GM18858 (cell line): ENCODE measurements around the gene SH3GLB2.
A peak's percentile ranks its signal among the peaks of the same experiment; 100 is the strongest.

ENCODE experiments used
- ATAC-seq: cut with Tn5 transposase; IDR thresholded peaks from one replicate; pipeline ENCODE4 v1.9.1; 2021; ENCODE audit not compliant: unreplicated experiment

Gene SH3GLB2

GRCh38 chr9:129028192-129028966 is at the start of gene SH3GLB2:
Gene SH3GLB2, minus strand, starts transcription at chr9:129028331. Its CDS starts 177 bp downstream, at chr9:129028154.
- ATAC-seq: peak; percentile 56

- ATAC-seq: no peak
These were observed 49.1 kb upstream of the SH3GLB2 start for GRCh38 chr9:129077236-129077635.

DNA sequence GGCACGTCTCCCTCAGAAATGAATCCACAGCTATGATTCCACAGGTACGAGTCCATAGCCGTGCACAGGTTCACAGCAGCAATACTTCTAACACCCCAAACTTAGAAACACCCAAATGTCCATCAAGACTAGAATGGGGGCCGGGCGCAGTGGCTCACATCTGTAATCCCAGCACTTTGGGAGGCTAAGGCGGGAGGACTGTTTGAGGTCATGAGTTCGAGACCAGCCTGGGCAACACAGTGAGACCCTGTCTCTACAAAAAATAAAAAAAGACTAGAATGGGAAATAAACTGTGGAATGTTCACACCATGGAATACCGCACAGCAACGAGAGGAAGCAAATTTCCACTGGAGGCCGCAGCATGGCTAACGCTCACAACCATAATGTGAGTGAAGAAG is 48.5 kb upstream of the SH3GLB2 start:
- ATAC-seq: no peak

DNA sequence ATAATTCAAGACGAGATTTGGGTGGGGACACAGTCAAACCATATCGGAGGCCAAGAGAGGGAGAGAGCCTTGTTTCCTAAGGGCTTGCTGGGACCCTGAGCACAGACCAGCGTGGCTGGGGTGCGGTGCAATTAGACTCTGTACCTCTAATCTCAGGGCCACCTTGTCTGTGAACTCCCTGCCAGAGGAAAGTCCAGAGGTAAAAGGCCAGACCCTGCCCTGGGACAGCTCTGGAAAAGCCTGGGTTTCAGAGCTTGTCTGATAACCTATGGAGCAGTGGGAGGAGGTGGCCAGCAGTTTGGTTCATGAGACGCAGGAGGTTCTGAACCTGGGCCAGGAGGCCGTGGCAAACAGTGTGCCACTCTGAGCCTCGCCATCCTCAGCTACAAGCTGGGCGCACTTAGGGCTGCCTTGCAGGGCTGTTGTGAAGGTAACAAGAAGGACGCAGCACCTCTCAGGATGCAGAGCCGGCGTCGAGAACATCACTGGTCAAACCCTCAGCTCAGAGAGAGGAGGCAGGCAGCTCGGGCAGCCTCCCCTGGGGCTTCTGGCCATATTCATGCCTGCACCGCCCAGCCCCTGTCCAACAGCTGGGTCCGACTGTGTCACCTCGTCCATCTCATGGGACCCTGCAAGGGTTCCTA is 48.0 kb upstream of the SH3GLB2 start:
- no peak for ATAC-seq

GRCh38 chr9:129074106-129074505 is 46.0 kb upstream of the SH3GLB2 start:
- ATAC-seq: no peak

DNA sequence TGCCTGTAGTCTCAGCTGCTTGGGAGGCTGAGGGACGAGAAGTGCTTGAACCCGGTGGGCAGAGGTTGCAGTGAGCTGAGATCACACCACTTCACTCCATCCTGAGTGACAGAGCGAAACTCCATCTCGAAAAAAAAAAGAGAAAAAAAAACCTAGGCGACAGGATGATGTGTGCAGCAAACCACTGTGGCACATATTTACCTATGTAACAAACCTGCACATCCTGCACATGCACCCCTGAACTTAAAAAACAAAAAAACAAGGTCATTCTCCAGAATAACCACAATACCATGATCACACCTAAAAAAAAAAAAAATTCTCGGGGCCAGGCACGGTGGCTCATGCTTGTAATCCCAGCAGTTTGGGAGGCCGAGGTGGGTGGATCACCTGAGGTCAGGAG is 45.3 kb upstream of the SH3GLB2 start:
- no peak for ATAC-seq

GRCh38 chr9:129072171-129072570 is 44.0 kb upstream of the SH3GLB2 start:
- ATAC-seq: no peak

DNA sequence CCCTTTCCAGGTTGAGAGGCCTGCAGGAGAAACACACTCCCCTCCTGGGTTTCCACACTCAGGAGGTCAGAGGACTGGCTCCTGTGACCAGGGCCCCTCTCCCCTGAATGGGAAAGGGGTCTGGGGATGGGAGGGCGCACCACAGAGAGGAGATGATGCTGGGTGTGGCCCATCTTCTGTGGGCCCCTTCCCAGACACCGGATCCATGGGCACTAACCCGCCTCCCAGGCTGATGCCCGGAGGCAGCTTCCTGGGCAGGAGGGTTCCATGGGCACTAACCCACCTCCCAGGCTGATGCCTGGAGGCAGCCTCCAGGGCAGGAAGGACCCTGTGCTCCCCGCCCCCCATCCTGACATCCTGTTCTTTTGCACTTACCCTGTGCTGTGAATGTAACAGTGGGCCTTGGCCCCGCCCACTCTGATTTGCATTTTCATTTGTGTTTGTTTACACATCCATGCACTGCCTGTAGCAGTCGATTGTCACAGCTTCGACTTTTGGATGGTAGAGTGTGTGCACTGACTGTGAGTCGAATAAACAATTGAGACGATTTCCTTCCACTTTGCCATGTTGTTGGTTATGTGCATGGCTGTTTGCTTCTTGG is 43.5 kb upstream of the SH3GLB2 start:
- ATAC-seq: no peak

DNA sequence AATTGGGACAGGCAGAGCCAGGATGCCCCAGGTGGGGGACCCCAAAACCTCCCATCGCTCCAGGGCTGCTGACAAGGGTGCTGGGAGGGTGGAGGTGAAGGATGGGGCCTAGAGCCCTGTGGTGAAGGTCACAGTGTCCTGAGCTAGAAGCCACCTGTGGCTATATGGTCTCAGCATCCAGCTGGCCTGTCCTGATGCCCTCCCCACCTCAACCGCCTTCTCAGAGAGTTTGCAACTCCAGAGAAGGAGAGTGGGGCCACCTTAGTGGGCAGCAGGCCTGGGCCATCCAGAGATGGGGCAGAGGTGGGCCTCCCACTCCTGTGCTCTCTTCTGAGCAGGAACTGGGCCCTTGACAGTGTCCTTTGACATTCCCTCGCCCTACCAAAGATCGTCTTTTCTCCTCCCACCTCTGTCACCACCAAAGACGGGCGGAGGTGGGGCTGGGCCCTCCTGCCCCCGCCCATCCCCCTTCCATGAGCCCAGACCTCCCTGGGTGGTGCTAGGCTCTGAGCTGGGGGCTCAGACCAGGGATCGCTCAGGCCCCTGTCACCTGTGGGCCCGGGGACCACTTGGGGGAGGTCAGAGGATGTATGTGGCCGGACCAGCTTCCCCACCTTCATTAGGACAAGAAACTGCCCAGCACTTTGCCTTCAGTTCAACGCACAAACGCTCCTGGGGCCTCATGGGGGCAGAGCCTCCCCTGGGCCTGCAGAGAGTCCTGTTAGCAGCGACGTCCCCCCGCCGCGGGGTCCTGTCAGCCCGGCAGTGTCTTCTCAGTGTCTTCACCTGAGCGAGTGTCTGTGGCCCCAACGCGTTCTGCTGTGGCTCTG is 42.8 kb upstream of the SH3GLB2 start:
- ATAC-seq: no peak

- ATAC-seq: no peak
These were observed 41.9 kb upstream of the SH3GLB2 start for GRCh38 chr9:129069862-129070641.

DNA sequence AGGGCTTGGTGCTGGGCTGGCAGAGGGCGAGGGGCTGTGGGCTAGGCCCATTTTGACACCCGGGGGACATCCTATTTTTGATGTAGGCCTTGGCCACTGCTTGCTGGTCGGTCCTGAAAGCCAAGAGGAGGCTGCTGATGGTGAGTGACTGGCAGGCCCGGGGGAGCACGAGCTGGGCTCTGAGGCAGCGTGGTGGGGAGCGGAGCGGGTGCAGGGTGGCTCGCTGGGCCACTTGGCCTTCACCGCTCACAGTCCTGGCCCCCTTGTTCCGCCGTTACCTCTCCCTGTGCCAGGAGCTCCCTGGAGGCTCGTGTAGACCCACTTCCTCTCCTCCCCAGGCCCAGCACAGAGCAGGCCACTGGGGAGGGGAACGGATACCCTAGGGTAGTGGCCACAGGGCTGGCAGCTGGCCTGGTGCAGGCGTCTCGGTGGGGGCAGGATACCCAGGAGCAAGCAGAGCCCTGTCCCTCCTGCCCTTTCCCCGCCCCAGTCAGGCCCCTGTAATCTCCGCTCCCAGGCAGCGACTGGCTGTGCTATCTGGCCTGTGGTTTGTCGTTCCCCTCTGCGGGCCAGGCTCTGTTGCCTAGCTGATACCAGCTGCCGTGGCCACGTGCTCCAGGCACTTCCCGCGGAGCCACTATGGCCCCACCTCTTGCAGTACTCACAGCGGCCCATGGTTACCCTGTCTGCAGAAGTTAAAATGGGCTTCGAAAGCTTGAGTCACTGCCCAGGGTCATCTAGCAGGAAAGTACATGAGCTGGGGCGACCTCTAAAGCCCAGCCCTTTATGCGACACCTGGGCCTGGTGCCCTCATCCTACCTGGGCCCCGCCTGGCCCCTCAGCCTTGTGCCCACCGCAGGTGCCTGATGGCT is 41.1 kb upstream of the SH3GLB2 start:
- ATAC-seq: no peak

GRCh38 chr9:129068110-129068509 is 40.0 kb upstream of the SH3GLB2 start:
- ATAC-seq: no peak

DNA sequence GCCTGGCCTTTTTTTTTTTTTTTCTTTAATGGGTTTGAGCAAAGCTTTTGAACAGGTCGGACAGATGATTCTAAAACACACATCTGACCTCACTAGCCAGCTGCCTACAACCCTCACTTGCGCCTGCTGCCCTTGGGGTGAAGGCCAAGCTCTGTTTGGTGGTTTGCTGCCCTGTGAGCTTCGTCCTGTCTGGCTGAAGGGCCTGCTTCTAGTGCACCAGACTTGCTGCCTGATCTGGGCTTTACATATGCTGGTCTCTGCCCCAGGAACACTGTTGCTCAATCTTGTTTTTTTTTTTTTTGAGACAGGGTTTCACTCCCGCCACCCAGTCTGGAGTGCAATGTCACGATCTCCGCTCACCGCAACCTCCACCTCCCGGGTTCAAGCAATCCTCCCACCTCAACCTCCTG is 36.4 kb upstream of the SH3GLB2 start:
- ATAC-seq: no peak

- ATAC-seq: no peak
These were observed 34.9 kb upstream of the SH3GLB2 start for GRCh38 chr9:129063061-129063460.

GRCh38 chr9:129060991-129061390 is 32.9 kb upstream of the SH3GLB2 start:
- no peak for ATAC-seq

GRCh38 chr9:129059796-129060785 is 32.0 kb upstream of the SH3GLB2 start:
- no peak for ATAC-seq

DNA sequence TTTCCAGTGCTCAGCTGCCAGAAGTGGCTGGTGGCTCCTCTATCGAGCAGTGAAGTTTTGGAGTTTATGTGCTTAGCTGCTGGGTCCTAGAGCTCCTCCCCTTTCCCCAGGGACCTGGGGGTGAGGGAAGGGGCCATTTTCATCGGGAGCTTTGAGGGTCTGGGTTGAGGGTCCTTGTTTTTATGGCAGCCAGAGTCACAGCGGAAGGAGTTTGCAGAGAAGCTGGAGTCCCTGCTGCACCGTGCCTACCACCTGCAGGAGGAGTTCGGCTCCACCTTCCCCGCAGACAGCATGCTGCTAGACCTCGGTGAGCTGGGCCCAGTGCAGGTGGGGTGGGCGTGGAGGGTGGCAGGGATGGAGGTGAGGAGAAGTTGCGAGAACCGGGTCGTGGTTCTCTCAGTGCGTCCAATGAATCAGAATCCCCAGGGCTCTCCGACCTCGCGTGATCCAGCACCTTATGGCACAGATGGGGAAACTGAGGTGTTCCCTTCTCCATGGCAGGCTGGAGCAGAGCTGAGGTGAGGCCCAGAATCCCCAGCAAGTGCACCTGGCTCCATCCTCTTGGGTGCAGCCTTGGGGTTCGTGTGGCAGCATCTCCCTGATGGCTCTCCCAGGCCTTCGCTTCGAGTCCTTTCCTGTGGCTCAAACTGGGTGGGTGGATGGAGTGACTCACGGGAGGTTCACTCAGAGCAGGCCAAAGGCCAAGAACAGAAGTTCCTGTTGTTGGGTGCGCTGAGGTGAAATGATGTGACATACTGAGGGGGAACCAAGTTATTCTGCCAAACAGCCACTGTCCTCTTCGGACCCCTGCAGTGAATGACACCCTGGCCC is 31.0 kb upstream of the SH3GLB2 start:
- ATAC-seq: no peak
